Neuronal stem cell (in vitro differentiated cells): Measurements from ENCODE around the gene FLT1.

Experiments
- DNase-seq: peaks from one replicate; pipeline ENCODE4 v3.0.0-alpha.2; 2013; ENCODE audit warnings: low spot score
- H2AFZ ChIP-seq: one replicate; pipeline ENCODE4 v1.6.1; 2013; ENCODE audit warnings: mild to moderate bottlenecking, low read length, inconsistent platforms
- H2AK5ac ChIP-seq: 2 replicates; pipeline ENCODE4 v1.6.1; 2013; ENCODE audit warnings: low read depth, mild to moderate bottlenecking, inconsistent platforms, low read length, moderate library complexity, mixed read lengths
- H2BK120ac ChIP-seq: 2 replicates; pipeline ENCODE4 v1.6.1; 2013; ENCODE audit warnings: low read depth, mild to moderate bottlenecking, inconsistent platforms, low read length, moderate library complexity, mixed read lengths
- H2BK12ac ChIP-seq: one replicate; pipeline ENCODE4 v1.6.1; 2013; ENCODE audit warnings: low read length, inconsistent platforms
- H2BK15ac ChIP-seq: 2 replicates; pipeline ENCODE4 v1.6.1; 2013; ENCODE audit warnings: mild to moderate bottlenecking, low read length, inconsistent platforms, mixed read lengths
- H2BK5ac ChIP-seq: one replicate; pipeline ENCODE4 v1.6.1; 2013; ENCODE audit warnings: inconsistent platforms, mild to moderate bottlenecking, low read length, moderate library complexity
- H3K14ac ChIP-seq: one replicate; pipeline ENCODE4 v1.6.1; 2013; ENCODE audit warnings: low read length, inconsistent platforms
- H3K18ac ChIP-seq: 2 replicates; pipeline ENCODE4 v1.6.1; 2013; ENCODE audit warnings: low read length, inconsistent platforms
- H3K23ac ChIP-seq: 2 replicates; pipeline ENCODE4 v1.6.1; 2013; ENCODE audit warnings: low read depth, mild to moderate bottlenecking, mixed read lengths, low read length, inconsistent platforms; ENCODE audit not compliant: poor library complexity
- H3K27ac ChIP-seq: replicated peaks from 3 replicates; pipeline ENCODE4 v1.5.1; 2013; ENCODE audit warnings: low read length, inconsistent platforms
- H3K27me3 ChIP-seq, 3 experiments: 2 replicates each; pipeline ENCODE4 v1.6.1; 2013; ENCODE audit warnings: low read length in 3 of 3, mild to moderate bottlenecking in 2 of 3, inconsistent platforms in 1 of 3, low read depth in 1 of 3, mixed read lengths in 1 of 3, moderate library complexity in 1 of 3; ENCODE audit not compliant: control insufficient read depth in 3 of 3, insufficient read depth in 3 of 3
- H3K36me3 ChIP-seq, 2 donors: replicated peaks in 1 of 2; 2 replicates each; pipeline ENCODE4 v1.6.1; 2013; ENCODE audit warnings: low read length in 2 of 2; ENCODE audit not compliant: control insufficient read depth in 2 of 2, insufficient read depth in 2 of 2
- H3K4ac ChIP-seq: 2 replicates; pipeline ENCODE4 v1.6.1; 2013; ENCODE audit warnings: inconsistent platforms, mild to moderate bottlenecking, low read length, moderate library complexity
- H3K4me1 ChIP-seq, 2 donors: 1 replicate in 1 of 2; 2 replicates in 1 of 2; pipeline ENCODE4 v1.6.1; 2013; ENCODE audit warnings: low read length in 2 of 2, low read depth in 1 of 2; ENCODE audit not compliant: control insufficient read depth in 2 of 2, insufficient read depth in 1 of 2
- H3K4me2 ChIP-seq: one replicate; pipeline ENCODE4 v1.6.1; 2013; ENCODE audit warnings: mild to moderate bottlenecking, low read length, inconsistent platforms; ENCODE audit not compliant: insufficient read depth, poor library complexity, severe bottlenecking
- H3K4me3 ChIP-seq, 2 donors: 2 replicates each; pipeline ENCODE4 v1.5.1; 2013; ENCODE audit warnings: low read length in 2 of 2, mild to moderate bottlenecking in 2 of 2, inconsistent platforms in 1 of 2, moderate library complexity in 1 of 2
- H3K79me1 ChIP-seq: one replicate; pipeline ENCODE4 v1.6.1; 2013; ENCODE audit warnings: low read depth, mild to moderate bottlenecking, inconsistent platforms, low read length, moderate library complexity
- H3K9ac ChIP-seq: one replicate; pipeline ENCODE4 v1.6.1; 2013; ENCODE audit warnings: mild to moderate bottlenecking, low read depth, low read length, inconsistent platforms; ENCODE audit not compliant: poor library complexity
- H3K9me3 ChIP-seq, 2 donors: replicated peaks in 1 of 2; 2 replicates each; pipeline versions ENCODE3 to v1.6.1; 2013; ENCODE audit warnings: low read length in 2 of 2, mild to moderate bottlenecking in 2 of 2, inconsistent platforms in 1 of 2, low read depth in 1 of 2, mixed read lengths in 1 of 2, moderate library complexity in 1 of 2; ENCODE audit not compliant: control insufficient read depth in 2 of 2, insufficient read depth in 1 of 2
- H4K8ac ChIP-seq: one replicate; pipeline ENCODE4 v1.6.1; 2013; ENCODE audit warnings: low read depth, mild to moderate bottlenecking, inconsistent platforms, low read length, moderate library complexity
- H4K91ac ChIP-seq: one replicate; pipeline ENCODE4 v1.6.1; 2013; ENCODE audit warnings: low read length, low read depth, mild to moderate bottlenecking, inconsistent platforms; ENCODE audit not compliant: poor library complexity
- WGBS, 2 donors: extraction: QIAGEN DNeasy Blood & Tissue Kit; methylation state at CpG; one replicate each; pipeline ENCODE4 v1.1.7; 2013; ENCODE audit warnings: missing lambda C conversion rate in 2 of 2, mixed read lengths in 1 of 2; ENCODE audit not compliant: insufficient read length in 2 of 2, insufficient replicate concordance in 1 of 2; ENCODE audit errors: extremely low coverage in 2 of 2; 5-methylcytosine and 5-hydroxymethylcytosine counted together

Gene FLT1

GRCh38 chr13:28498481-28499115 lies 3.7 kb upstream of the FLT1 start:
- Histone ChIP-seq H3K23ac (no peak overlapping the region), H4K8ac (no peak overlapping the region), H2BK12ac (no peak overlapping the region), H3K27ac (no peak overlapping the region), H2BK15ac (no peak overlapping the region), H3K4me2 (no peak overlapping the region), H2AFZ (no peak overlapping the region), H3K4me1 (peaks cover 3 to 7% of the 10 kb centered on the region in 2 donors), H3K36me3 (no peaks in the 10 kb centered on the region), H2AK5ac (no peak overlapping the region), H3K79me1 (no peaks in the 10 kb centered on the region), H2BK5ac (no peak overlapping the region), H2BK120ac (no peak overlapping the region), H3K9me3 (no peaks in the 10 kb centered on the region), H3K4me3 (no peak overlapping the region), H3K4ac (no peak overlapping the region), H3K9ac (no peak overlapping the region), H4K91ac (no peak overlapping the region), H3K14ac (no peak overlapping the region), H3K27me3 (peaks cover 14 to 88% (median 40%) of the 10 kb centered on the region in 3 experiments), H3K18ac (no peak overlapping the region)
- DNase-seq = no peak
- WGBS, 2 donors = no CpG with 5 or more reads among the region's 16 CpGs

DNA sequence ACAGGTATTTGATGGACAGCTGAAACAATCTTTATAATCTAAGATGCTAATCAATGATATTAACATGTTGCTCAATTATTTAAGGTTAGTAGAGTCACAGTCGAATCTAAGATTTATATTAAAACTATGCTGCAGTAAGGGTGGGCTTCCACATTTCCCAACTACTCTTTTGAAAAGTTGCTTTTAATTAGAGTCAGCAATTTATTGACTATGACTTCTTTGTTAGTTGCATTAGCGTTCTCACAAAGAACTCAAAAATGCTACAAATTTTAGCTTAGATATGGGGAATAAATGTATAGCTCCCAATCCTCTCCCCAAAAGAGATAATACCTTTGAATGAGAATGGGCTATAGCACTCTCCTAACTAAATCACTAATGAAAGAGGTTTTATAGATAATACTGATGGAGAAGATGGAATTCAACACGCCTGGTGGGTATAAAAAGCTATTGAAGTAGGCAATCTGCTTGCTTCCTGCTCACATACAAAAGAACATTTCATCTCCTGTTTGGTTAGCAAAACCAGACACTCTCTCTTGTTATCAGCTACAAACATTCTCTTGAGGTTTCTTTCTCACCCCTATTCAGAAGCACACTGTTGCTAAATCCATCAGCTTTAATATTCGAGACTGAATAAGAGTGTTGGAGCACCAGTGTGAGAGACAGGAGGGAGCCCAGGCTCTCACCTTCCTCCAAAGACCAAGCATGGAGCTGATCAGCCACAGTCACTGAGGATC lies 2.4 kb upstream of the FLT1 start:
- Histone ChIP-seq H3K27me3 (peaks cover 15 to 89% (median 48%) of the 10 kb centered on the region in 3 experiments), H2AK5ac (no peak overlapping the region), H3K79me1 (no peaks in the 10 kb centered on the region), H2BK5ac (no peak overlapping the region), H3K9me3 (no peaks in the 10 kb centered on the region), H3K4me3 (no peak overlapping the region), H3K4me1 (peaks cover 0 to 7% of the 10 kb centered on the region in 2 donors), H4K91ac (no peak overlapping the region), H3K36me3 (no peaks in the 10 kb centered on the region), H2BK120ac (no peak overlapping the region), H3K4ac (no peak overlapping the region), H2AFZ (no peak overlapping the region), H3K9ac (no peak overlapping the region), H2BK15ac (no peak overlapping the region), H4K8ac (no peak overlapping the region), H3K14ac (no peak overlapping the region), H3K27ac (no peak overlapping the region), H3K4me2 (no peak overlapping the region), H2BK12ac (no peak overlapping the region), H3K18ac (no peak overlapping the region), H3K23ac (no peak overlapping the region)
- WGBS, 2 donors = no CpG with 5 or more reads among the region's 4 CpGs
- DNase-seq = no peak

DNA sequence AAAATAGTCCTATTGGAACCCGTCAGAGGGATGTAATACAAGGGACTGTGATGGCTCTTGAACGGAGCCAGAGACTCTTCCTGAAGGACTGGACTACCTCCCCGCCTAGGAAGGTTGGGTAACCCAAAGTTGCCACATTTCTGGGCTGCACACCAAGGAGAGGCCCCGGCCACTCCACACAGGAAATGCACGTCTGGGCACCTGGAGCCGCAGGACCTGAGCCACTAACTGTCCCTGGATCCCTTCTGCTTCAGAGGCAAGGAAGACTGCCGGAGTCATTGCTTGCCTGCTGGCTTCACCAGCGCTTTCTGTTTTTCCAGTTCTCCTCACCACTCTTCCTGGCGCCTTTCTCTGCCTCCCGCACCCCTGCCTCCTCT lies 1.2 kb upstream of the FLT1 start:
- H3K18ac ChIP-seq = no peak overlapping the region
- H3K27me3 ChIP-seq = peaks cover 15 to 96% (median 49%) of the 10 kb centered on the region in 3 experiments
- H2AK5ac ChIP-seq = no peak overlapping the region

GRCh38 chr13:28495538-28496187 lies 735 bp upstream of the FLT1 start:
- H3K36me3 ChIP-seq = no peaks in the 10 kb centered on the region
- H3K4me3 ChIP-seq = peak overlapping the region in 1 of 2 donors; percentile 70
- H3K4me2 ChIP-seq = peak overlapping the region; percentile 92
- H2BK15ac ChIP-seq = no peak overlapping the region
- WGBS, 2 donors = no CpG with 5 or more reads among the region's 33 CpGs
- H3K9me3 ChIP-seq = no peaks in the 10 kb centered on the region
- no peak overlapping the region for H2AK5ac ChIP-seq
- no peak overlapping the region for H3K27ac ChIP-seq
- no peak overlapping the region for H3K14ac ChIP-seq
- H3K27me3 ChIP-seq = peaks cover 15 to 100% (median 49%) of the 10 kb centered on the region in 3 experiments
- H3K18ac ChIP-seq = peak overlapping the region; percentile 82
- H2BK5ac ChIP-seq = no peak overlapping the region
- H4K8ac ChIP-seq = no peak overlapping the region
- peak overlapping the region; percentile 37 for H3K23ac ChIP-seq
- H2BK12ac ChIP-seq = no peak overlapping the region
- no peaks in the 10 kb centered on the region for H3K79me1 ChIP-seq
- no peak overlapping the region for H4K91ac ChIP-seq
- peaks cover 0 to 7% of the 10 kb centered on the region in 2 donors for H3K4me1 ChIP-seq
- no peak overlapping the region for H3K9ac ChIP-seq
- peak overlapping the region; percentile 87 for H2AFZ ChIP-seq
- no peak overlapping the region for H3K4ac ChIP-seq
- no peak overlapping the region for H2BK120ac ChIP-seq
- peak; percentile 38 for DNase-seq

More for the DNA sequence above, 1.2 kb upstream of the FLT1 start:
- H2BK15ac ChIP-seq = no peak overlapping the region
- H3K9me3 ChIP-seq = no peaks in the 10 kb centered on the region
- no peak overlapping the region for H3K27ac ChIP-seq
- no peak overlapping the region for H4K91ac ChIP-seq
- H3K79me1 ChIP-seq = no peaks in the 10 kb centered on the region
- no peak overlapping the region for H2BK5ac ChIP-seq
- no peak overlapping the region for H3K23ac ChIP-seq
- no peak overlapping the region for H2BK120ac ChIP-seq
- no peak overlapping the region for H2AFZ ChIP-seq
- no peak overlapping the region for H3K4ac ChIP-seq
- no peaks in the 10 kb centered on the region for H3K36me3 ChIP-seq
- H4K8ac ChIP-seq = no peak overlapping the region
- no peak overlapping the region for H3K4me2 ChIP-seq
- no peak overlapping the region for H2BK12ac ChIP-seq
- no peak overlapping the region for H3K4me3 ChIP-seq
- WGBS, 2 donors = no CpG with 5 or more reads among the region's 10 CpGs
- peaks cover 0 to 7% of the 10 kb centered on the region in 2 donors for H3K4me1 ChIP-seq
- no peak overlapping the region for H3K9ac ChIP-seq
- H3K14ac ChIP-seq = no peak overlapping the region
- no peak for DNase-seq
